ENCODE data around the gene EDA2R. TPM values are rescaled to one million over a fixed set of nuclear protein-coding genes. Genes with fewer than 3 reads are reported as not detected.

The EDA2R gene, protein sequence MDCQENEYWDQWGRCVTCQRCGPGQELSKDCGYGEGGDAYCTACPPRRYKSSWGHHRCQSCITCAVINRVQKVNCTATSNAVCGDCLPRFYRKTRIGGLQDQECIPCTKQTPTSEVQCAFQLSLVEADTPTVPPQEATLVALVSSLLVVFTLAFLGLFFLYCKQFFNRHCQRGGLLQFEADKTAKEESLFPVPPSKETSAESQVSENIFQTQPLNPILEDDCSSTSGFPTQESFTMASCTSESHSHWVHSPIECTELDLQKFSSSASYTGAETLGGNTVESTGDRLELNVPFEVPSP
- total RNA-seq = 1 to 10 TPM in 2 of 4 donors, under 1 TPM in 1, not detected in 1; 0.62 to 2.1 (median 1.6) TPM

DNA sequence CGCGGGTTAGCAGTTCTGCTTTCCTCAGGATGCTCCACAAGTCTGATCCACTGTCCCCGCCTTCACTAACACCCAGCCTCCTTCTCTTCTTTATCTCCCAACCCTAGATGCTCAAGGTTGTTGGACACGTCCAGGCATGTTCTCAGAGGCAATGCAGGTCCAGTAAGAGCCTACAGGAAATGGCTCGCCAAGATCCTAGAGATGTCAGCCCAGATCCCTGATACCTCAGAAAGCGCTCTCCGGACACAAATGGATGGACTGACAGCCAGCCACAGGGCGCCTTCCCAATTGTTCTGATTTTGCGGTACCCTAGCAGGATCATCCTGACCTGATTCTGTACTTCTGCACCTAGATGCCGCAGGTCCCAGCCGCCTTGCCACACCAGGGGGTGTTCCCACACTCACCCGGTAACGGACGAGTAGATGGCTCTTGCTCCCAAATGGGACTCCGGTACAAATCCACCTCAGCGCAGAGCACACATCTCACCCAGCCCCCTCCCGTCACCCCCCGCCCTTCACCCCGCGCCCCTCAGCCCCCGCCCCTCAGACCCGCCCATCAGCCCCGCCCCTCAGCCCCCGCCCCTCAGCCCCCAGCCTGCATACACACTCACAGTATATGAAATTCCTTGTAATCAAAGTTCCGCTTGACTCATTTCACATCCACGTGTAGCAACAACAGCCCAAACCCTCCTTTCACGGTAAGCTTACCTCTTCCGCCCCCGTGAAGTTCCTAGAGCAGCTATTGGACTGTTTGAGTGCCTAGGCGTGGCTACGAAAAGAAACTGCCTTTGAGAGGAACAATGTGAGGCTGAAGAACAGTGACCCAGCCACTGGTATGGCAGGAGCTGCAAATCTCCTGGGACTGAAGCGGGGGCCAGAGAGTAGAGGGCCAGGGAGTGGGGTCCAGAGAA is at the start of gene EDA2R:
EDA2R (minus strand) TSS at position 488 of the 910 bp plus-strand sequence. CDS start 23,058 bp downstream, outside the sequence.
- no peaks in the 10 kb centered on the region for H3K9me3 ChIP-seq
- TF ChIP-seq POLR2AphosphoS5 (IDR thresholded peaks at IDR 0.05) (no peak), POLR2A (IDR thresholded peaks at IDR 0.05) (no peak), EP300 (IDR thresholded peaks at IDR 0.05) (no peak)
- TF ChIP-seq, protein P1, sequence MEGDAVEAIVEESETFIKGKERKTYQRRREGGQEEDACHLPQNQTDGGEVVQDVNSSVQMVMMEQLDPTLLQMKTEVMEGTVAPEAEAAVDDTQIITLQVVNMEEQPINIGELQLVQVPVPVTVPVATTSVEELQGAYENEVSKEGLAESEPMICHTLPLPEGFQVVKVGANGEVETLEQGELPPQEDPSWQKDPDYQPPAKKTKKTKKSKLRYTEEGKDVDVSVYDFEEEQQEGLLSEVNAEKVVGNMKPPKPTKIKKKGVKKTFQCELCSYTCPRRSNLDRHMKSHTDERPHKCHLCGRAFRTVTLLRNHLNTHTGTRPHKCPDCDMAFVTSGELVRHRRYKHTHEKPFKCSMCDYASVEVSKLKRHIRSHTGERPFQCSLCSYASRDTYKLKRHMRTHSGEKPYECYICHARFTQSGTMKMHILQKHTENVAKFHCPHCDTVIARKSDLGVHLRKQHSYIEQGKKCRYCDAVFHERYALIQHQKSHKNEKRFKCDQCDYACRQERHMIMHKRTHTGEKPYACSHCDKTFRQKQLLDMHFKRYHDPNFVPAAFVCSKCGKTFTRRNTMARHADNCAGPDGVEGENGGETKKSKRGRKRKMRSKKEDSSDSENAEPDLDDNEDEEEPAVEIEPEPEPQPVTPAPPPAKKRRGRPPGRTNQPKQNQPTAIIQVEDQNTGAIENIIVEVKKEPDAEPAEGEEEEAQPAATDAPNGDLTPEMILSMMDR (IDR thresholded peaks at IDR 0.05) = no peak
- no peaks in the 10 kb centered on the region for H3K4me1 ChIP-seq
- no peak for DNase-seq (ENCODE audit: low spot score in 2 of 2)
- H3K27ac ChIP-seq = no peak within 1 kb of the TSS
- H3K36me3 ChIP-seq = no peaks in the 10 kb centered on the region
- WGBS = 31% methylated on average over 26 of the region's 32 CpGs
- H3K27me3 ChIP-seq = no peaks in the 10 kb centered on the region
- peak within 1 kb of the TSS; percentile 41 for H3K4me3 ChIP-seq

DNA sequence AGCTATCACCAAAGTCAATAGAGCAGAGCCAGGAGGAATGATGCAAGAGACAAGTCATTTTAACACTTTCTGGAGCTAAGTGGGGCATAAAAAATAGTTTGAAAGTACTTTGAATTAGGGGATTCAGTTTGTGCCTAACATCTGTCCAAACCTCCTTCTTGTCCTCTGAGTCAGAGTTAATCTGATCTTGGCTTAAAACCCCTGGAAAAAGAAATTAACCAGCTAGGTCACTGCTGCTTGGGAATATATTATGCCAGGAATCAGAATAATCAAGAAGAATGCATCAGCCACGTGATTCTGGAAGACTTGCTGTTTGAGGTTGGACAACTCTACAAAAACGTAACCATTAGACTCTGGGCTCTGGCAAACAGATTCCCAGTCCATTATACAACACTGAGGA is 45.3 kb upstream of the EDA2R start:
- TF ChIP-seq EP300 (IDR thresholded peaks at IDR 0.05) (no peak), POLR2AphosphoS5 (IDR thresholded peaks at IDR 0.05) (no peak), POLR2A (IDR thresholded peaks at IDR 0.05) (no peak)
- TF ChIP-seq, protein P1 (IDR thresholded peaks at IDR 0.05) = no peak
- no peak overlapping the region for H3K27ac ChIP-seq

DNA sequence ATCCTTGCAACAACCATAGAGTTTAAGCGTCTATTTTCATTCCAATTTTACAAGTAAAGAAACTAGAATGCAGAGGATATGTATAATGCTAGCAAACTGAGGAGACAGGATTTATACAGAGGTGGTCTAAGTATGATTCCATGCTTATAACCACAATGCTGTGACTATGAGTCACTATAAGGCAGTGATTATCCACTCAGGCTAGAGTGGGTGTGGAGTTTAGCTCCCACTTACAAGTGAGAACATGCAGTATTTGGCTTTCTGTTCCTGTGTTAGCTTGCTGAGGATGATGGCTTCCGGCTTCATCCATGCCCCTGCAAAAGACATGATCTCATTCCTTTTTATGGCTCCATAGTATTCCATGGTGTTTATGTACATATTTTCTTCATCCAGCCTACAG is 41.6 kb upstream of the EDA2R start:
- H3K4me1 ChIP-seq = no peaks in the 10 kb centered on the region
- no peaks in the 10 kb centered on the region for H3K27me3 ChIP-seq
- H3K36me3 ChIP-seq = no peaks in the 10 kb centered on the region
- TF ChIP-seq EP300 (IDR thresholded peaks at IDR 0.05) (no peak), POLR2A (IDR thresholded peaks at IDR 0.05) (no peak), POLR2AphosphoS5 (IDR thresholded peaks at IDR 0.05) (no peak)
- TF ChIP-seq, protein P1 (IDR thresholded peaks at IDR 0.05) = no peak
- no peak for DNase-seq (ENCODE audit: low spot score in 2 of 2)
- H3K9me3 ChIP-seq = no peaks in the 10 kb centered on the region
- H3K4me3 ChIP-seq = no peak overlapping the region
- no peak overlapping the region for H3K27ac ChIP-seq
- 73% methylated on average over 2 of the region's 2 CpGs for WGBS

More for the DNA sequence above, 45.3 kb upstream of the EDA2R start:
- no peak for DNase-seq (ENCODE audit: low spot score in 2 of 2)
- 48% methylated on average over 2 of the region's 2 CpGs for WGBS
- no peaks in the 10 kb centered on the region for H3K36me3 ChIP-seq
- H3K9me3 ChIP-seq = no peaks in the 10 kb centered on the region
- H3K27me3 ChIP-seq = no peaks in the 10 kb centered on the region
- H3K4me3 ChIP-seq = no peak overlapping the region
- H3K4me1 ChIP-seq = no peaks in the 10 kb centered on the region

DNA sequence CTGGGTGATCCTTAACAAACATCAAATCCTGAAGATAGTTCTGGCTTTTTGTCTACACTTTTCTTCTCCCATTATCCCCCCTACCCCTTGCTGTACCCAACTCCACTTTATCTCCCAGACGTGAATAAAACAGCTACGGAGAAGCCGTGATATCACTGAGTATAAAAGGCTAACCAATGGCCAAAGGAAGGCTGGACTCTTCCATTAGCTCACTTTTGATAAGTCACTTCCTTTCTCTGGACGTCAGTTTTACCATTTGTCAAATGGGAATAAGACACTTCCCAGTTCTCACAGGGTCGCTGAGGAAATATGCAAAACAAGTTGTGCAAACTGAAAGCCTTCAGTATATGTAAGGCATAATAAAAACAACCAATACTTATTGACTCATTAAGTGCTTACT is 38.6 kb upstream of the EDA2R start:
- DNase-seq (ENCODE audit: low spot score in 2 of 2) = no peak
- Histone ChIP-seq H3K27me3 (no peaks in the 10 kb centered on the region), H3K9me3 (no peaks in the 10 kb centered on the region), H3K36me3 (no peaks in the 10 kb centered on the region), H3K27ac (no peak overlapping the region), H3K4me3 (no peak overlapping the region), H3K4me1 (no peaks in the 10 kb centered on the region)
- TF ChIP-seq EP300 (IDR thresholded peaks at IDR 0.05) = no peak
- TF ChIP-seq POLR2A (IDR thresholded peaks at IDR 0.05) = no peak
- TF ChIP-seq, protein P1 (IDR thresholded peaks at IDR 0.05) = no peak
- TF ChIP-seq POLR2AphosphoS5 (IDR thresholded peaks at IDR 0.05) = no peak
- 59% methylated on average over 5 of the region's 5 CpGs for WGBS

DNA sequence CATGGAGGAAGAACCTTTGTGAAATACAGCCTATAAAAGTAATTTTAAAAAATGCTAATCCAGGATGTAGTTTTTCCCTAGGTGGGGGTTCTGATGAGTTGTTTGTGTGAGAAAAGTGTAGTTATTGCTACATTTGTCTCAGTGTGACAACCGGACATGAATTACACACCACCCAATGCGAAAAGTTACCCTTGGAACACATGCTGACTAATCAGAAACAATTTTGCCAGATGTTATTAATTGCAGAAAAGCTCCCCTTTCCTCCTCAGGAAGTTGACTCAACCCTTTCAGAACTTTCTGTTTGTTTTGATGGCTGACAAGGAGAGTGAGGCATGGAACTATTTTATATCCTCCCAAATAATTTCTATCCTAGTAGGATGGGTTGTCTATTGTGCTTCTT is 38.1 kb upstream of the EDA2R start:
- no peak for DNase-seq (ENCODE audit: low spot score in 2 of 2)
- no peaks in the 10 kb centered on the region for H3K27me3 ChIP-seq
- H3K4me1 ChIP-seq = no peaks in the 10 kb centered on the region
- TF ChIP-seq EP300 (IDR thresholded peaks at IDR 0.05) (no peak), POLR2A (IDR thresholded peaks at IDR 0.05) (no peak), POLR2AphosphoS5 (IDR thresholded peaks at IDR 0.05) (no peak)
- TF ChIP-seq, protein P1 (IDR thresholded peaks at IDR 0.05) = no peak
- H3K36me3 ChIP-seq = no peaks in the 10 kb centered on the region
- no peaks in the 10 kb centered on the region for H3K9me3 ChIP-seq
- H3K4me3 ChIP-seq = no peak overlapping the region
- 54% methylated on average over 2 of the region's 2 CpGs for WGBS
- peak overlapping the region; percentile 14 for H3K27ac ChIP-seq

All from suprapubic skin (tissue), 4 donors.